ENCODE results near the gene GUCA1A. TPM values are rescaled to one million over a fixed set of nuclear protein-coding genes. Genes with fewer than 3 reads are reported as not detected.

Gene GUCA1A
- total RNA-seq (2021; ENCODE audit: unreplicated experiment) = not detected
- not detected for polyA plus RNA-seq (2012; ENCODE audit: insufficient read length)
- Bru-seq, nascent RNA = percentile 5 among the genes with signal in this experiment
- not detected for BruChase-seq, experiment 1, labeled RNA remaining after a 2-hour chase
- BruChase-seq, experiment 2, labeled RNA remaining after a 6-hour chase = percentile 14 among the genes with signal in this experiment
- long read RNA-seq = 0 reads

DNA sequence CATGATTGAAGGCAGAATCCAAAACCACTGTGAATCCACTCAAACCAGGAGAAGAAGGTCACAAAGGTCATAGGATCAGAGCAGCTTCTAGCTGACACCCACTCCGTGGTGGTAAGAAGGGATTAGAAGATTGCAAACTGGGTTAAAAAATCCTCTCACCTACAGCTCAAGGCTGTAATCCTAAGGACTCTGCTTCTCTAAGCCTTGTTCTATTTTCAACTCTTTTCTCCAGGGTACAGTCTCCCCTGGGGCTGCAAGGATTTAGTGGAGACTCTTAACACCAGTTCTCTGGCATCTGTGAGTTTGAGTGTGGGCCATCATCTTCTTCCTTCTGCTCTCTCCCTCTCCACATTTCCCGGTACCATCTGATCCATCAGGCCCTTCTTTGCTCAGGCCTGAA, at the start of gene GUCA1A:
GUCA1A (plus strand) TSS at position 264 of the 400 bp plus-strand sequence. CDS start 250 bp downstream, outside the sequence.
- BruUV-seq (replicated peaks) = no TSS peak
- no peak for ATAC-seq
- ChIA-PET CTCF (no interaction called here), POLR2A (no interaction called here)
- Histone ChIP-seq H3K9me3 (ENCODE audit: control insufficient read depth, insufficient read depth, low read depth, low read length) (no peaks in the 10 kb centered on the region), H3K4me3 (ENCODE audit: low read depth in 2 of 2, low read length in 2 of 2) (no peak within 1 kb of the TSS), H3K27ac (ENCODE audit: low read length) (no peak within 1 kb of the TSS), H3K27me3 (ENCODE audit: control insufficient read depth, insufficient read depth, low read length) (no peaks in the 10 kb centered on the region), H3K4me1 (ENCODE audit: control insufficient read depth, insufficient read depth, low read length) (no peaks in the 10 kb centered on the region), H3K36me3 (ENCODE audit: control insufficient read depth, insufficient read depth, low read length) (no peaks in the 10 kb centered on the region)
- TF ChIP-seq, protein P1, sequence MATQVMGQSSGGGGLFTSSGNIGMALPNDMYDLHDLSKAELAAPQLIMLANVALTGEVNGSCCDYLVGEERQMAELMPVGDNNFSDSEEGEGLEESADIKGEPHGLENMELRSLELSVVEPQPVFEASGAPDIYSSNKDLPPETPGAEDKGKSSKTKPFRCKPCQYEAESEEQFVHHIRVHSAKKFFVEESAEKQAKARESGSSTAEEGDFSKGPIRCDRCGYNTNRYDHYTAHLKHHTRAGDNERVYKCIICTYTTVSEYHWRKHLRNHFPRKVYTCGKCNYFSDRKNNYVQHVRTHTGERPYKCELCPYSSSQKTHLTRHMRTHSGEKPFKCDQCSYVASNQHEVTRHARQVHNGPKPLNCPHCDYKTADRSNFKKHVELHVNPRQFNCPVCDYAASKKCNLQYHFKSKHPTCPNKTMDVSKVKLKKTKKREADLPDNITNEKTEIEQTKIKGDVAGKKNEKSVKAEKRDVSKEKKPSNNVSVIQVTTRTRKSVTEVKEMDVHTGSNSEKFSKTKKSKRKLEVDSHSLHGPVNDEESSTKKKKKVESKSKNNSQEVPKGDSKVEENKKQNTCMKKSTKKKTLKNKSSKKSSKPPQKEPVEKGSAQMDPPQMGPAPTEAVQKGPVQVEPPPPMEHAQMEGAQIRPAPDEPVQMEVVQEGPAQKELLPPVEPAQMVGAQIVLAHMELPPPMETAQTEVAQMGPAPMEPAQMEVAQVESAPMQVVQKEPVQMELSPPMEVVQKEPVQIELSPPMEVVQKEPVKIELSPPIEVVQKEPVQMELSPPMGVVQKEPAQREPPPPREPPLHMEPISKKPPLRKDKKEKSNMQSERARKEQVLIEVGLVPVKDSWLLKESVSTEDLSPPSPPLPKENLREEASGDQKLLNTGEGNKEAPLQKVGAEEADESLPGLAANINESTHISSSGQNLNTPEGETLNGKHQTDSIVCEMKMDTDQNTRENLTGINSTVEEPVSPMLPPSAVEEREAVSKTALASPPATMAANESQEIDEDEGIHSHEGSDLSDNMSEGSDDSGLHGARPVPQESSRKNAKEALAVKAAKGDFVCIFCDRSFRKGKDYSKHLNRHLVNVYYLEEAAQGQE (IDR thresholded peaks at IDR 0.05; ENCODE audit: insufficient read depth in 1 of 2, low read depth in 2 of 2, low read length in 1 of 2) = no peak
- TF ChIP-seq POLR2AphosphoS5 (IDR thresholded peaks at IDR 0.05; ENCODE audit: low read depth, low read length) (no peak), TCF7L2 (IDR thresholded peaks at IDR 0.05; ENCODE audit: low read depth, low read length) (no peak), SIN3A (IDR thresholded peaks at IDR 0.05; ENCODE audit: borderline replicate concordance, insufficient read depth, low read depth, low read length) (no peak)
- TF ChIP-seq, protein P2, sequence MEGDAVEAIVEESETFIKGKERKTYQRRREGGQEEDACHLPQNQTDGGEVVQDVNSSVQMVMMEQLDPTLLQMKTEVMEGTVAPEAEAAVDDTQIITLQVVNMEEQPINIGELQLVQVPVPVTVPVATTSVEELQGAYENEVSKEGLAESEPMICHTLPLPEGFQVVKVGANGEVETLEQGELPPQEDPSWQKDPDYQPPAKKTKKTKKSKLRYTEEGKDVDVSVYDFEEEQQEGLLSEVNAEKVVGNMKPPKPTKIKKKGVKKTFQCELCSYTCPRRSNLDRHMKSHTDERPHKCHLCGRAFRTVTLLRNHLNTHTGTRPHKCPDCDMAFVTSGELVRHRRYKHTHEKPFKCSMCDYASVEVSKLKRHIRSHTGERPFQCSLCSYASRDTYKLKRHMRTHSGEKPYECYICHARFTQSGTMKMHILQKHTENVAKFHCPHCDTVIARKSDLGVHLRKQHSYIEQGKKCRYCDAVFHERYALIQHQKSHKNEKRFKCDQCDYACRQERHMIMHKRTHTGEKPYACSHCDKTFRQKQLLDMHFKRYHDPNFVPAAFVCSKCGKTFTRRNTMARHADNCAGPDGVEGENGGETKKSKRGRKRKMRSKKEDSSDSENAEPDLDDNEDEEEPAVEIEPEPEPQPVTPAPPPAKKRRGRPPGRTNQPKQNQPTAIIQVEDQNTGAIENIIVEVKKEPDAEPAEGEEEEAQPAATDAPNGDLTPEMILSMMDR (IDR thresholded peaks at IDR 0.05) = no peak
- intact Hi-C loops (cut with micrococcal nuclease; ENCODE audit: unreplicated experiment) = no loop called here
- DNase-seq (ENCODE audit: low read depth, low spot score) = no peak
- in situ Hi-C loops (cut with HindIII; ENCODE audit: low pct_unique_long_range_greater_than_20kb, low sequenced_read_pairs) = no loop called here

DNA sequence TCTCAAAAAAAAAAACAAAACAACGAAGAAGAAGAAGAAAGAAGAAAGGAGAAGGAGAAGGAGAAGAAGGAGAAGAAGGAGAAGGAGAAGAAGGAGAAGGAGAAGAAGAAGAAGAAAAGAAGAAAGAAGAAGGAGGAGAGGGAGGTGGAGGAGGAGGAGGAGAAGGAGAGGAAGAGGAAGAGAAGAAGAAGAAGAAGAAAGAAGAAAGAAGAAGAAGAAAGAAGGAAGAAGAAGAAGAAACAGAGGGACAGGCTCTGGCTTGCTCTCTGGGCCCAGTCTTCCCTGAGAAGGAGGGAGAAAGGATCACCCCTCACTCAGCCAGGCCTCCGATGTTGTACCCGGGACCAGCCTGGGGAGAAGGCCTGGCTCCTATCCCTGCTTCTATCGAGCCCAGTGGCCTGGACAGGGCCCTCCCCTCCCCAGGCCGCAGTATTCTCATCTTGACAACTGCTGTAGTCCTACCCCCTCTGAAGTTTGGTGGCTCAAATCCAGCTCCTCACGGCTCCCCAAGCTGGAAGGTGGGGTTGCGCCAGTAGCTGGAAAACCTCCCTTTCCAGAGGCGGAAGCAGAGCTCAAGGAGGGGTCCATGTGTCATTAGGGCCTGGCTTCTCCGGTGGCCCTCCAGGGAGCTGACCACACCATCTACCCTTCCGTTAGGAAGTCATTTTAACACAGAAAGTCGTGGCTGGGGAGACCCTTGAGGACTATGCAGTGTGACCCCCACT, 49.6 kb upstream of the GUCA1A start:
- no TSS peak for BruUV-seq (replicated peaks)
- H3K9me3 ChIP-seq (ENCODE audit: control insufficient read depth, insufficient read depth, low read depth, low read length) = no peaks in the 10 kb centered on the region
- POLR2A ChIA-PET = interaction anchor here (0.6 to 0.7 kb wide), 2 partner anchors 8 to 1546 kb away, joined by 6 to 9 read pairs; no protein-coding TSS in a partner anchor
- H3K4me1 ChIP-seq (ENCODE audit: control insufficient read depth, insufficient read depth, low read length) = peaks cover 9% of the 10 kb centered on the region
- no peaks in the 10 kb centered on the region for H3K27me3 ChIP-seq (ENCODE audit: control insufficient read depth, insufficient read depth, low read length)
- ATAC-seq (no peak; the same call in 1 of the 2 replicates), DNase-seq (ENCODE audit: low read depth, low spot score) (no peak)
- no peak for TF ChIP-seq POLR2AphosphoS5 (IDR thresholded peaks at IDR 0.05; ENCODE audit: low read depth, low read length)
- no peak for TF ChIP-seq TCF7L2 (IDR thresholded peaks at IDR 0.05; ENCODE audit: low read depth, low read length)
- no peak for TF ChIP-seq SIN3A (IDR thresholded peaks at IDR 0.05; ENCODE audit: borderline replicate concordance, insufficient read depth, low read depth, low read length)
- TF ChIP-seq, protein P2 (IDR thresholded peaks at IDR 0.05) = no peak
- TF ChIP-seq, protein P1 (IDR thresholded peaks at IDR 0.05; ENCODE audit: insufficient read depth in 1 of 2, low read depth in 2 of 2, low read length in 1 of 2) = no peak
- no peaks in the 10 kb centered on the region for H3K36me3 ChIP-seq (ENCODE audit: control insufficient read depth, insufficient read depth, low read length)
- intact Hi-C loops (cut with micrococcal nuclease; ENCODE audit: unreplicated experiment) (no loop called here), in situ Hi-C loops (cut with HindIII; ENCODE audit: low pct_unique_long_range_greater_than_20kb, low sequenced_read_pairs) (no loop called here)
- CTCF ChIA-PET = interaction anchor here (0.9 kb wide), 1 partner anchor 423 kb away, joined by 3 read pairs; no protein-coding TSS in a partner anchor
- H3K27ac ChIP-seq (ENCODE audit: low read length) = no peak overlapping the region
- H3K4me3 ChIP-seq (ENCODE audit: low read depth in 2 of 2, low read length in 2 of 2) = no peak overlapping the region

Measured in Panc1 (cell line).